ENCODE data around the gene SPATA17. TPM values are rescaled to one million over a fixed set of nuclear protein-coding genes. Genes with fewer than 3 reads are reported as not detected.

SPATA17 gene
- total and polyA plus RNA-seq, 8 donors: 0.12 to 2.3 (median 1.5) TPM; not detected in 3

DNA sequence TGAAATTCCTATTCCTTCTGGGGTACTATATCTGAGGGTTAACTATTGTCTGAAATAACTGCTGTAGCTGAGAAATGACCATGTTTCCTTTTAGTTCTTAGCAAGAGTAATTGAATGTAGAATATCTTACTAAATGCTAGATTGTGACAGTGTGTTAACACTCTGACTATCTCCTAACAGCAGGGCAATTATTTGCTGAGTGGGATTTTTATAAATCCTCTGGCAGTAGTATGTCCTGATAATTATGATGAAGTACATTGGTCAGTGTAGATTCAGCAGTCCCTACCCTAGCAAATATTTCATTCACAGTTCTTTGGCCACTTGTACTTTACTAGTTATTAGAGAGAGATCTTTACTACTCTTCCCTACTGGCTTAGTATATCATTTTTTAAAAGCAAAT lies 138.6 kb downstream of the SPATA17 start:
- intact Hi-C loops (cut with DNase I; ENCODE audit: low total_unique reads): no loop called here

DNA sequence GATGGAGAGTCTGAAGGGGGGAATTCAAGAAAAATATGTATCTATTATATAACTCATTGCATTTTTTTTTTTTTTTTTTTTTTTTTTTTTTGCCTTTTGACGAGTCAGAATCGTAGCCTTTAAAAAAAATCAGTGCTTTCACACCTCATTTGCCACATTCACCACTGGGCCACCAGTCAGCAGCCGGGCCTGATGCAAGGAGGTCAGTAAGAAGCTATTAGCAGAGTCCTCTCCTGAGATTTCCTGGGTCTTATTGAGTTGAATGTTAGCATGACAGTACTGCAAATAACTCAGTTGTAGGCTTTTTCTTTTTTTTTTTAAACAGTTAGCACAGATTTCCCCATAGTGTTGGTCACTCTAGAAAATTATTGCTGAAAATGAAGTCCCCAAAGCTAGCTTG lies 139.8 kb downstream of the SPATA17 start:
- H3K4me1 ChIP-seq: no peaks in the 10 kb centered on the region
- H3K27me3 ChIP-seq: no peaks in the 10 kb centered on the region
- WGBS, 5 donors: 71 to 76% (median 72%) methylated on average over 3 of the region's 3 CpGs
- intact Hi-C loops (cut with DNase I; ENCODE audit: low total_unique reads): no loop called here
- H3K27ac ChIP-seq: no peak overlapping the region
- no peak for DNase-seq
- no peaks in the 10 kb centered on the region for H3K36me3 ChIP-seq
- TF ChIP-seq EP300 (IDR thresholded peaks at IDR 0.05) (no peak), POLR2AphosphoS5 (IDR thresholded peaks at IDR 0.05) (no peak), POLR2A (IDR thresholded peaks at IDR 0.05) (no peak)
- TF ChIP-seq, protein P1, sequence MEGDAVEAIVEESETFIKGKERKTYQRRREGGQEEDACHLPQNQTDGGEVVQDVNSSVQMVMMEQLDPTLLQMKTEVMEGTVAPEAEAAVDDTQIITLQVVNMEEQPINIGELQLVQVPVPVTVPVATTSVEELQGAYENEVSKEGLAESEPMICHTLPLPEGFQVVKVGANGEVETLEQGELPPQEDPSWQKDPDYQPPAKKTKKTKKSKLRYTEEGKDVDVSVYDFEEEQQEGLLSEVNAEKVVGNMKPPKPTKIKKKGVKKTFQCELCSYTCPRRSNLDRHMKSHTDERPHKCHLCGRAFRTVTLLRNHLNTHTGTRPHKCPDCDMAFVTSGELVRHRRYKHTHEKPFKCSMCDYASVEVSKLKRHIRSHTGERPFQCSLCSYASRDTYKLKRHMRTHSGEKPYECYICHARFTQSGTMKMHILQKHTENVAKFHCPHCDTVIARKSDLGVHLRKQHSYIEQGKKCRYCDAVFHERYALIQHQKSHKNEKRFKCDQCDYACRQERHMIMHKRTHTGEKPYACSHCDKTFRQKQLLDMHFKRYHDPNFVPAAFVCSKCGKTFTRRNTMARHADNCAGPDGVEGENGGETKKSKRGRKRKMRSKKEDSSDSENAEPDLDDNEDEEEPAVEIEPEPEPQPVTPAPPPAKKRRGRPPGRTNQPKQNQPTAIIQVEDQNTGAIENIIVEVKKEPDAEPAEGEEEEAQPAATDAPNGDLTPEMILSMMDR (IDR thresholded peaks at IDR 0.05): no peak
- H3K9me3 ChIP-seq: no peaks in the 10 kb centered on the region
- H3K4me3 ChIP-seq: no peak overlapping the region

More for the DNA sequence above, 138.6 kb downstream of the SPATA17 start:
- Histone ChIP-seq H3K4me3 (no peak overlapping the region), H3K4me1 (no peaks in the 10 kb centered on the region), H3K36me3 (no peaks in the 10 kb centered on the region), H3K9me3 (no peaks in the 10 kb centered on the region), H3K27ac (no peak overlapping the region), H3K27me3 (no peaks in the 10 kb centered on the region)
- DNase-seq: no peak
- TF ChIP-seq POLR2AphosphoS5 (IDR thresholded peaks at IDR 0.05) (no peak), EP300 (IDR thresholded peaks at IDR 0.05) (no peak), POLR2A (IDR thresholded peaks at IDR 0.05) (no peak)
- TF ChIP-seq, protein P1 (IDR thresholded peaks at IDR 0.05): no peak

DNA sequence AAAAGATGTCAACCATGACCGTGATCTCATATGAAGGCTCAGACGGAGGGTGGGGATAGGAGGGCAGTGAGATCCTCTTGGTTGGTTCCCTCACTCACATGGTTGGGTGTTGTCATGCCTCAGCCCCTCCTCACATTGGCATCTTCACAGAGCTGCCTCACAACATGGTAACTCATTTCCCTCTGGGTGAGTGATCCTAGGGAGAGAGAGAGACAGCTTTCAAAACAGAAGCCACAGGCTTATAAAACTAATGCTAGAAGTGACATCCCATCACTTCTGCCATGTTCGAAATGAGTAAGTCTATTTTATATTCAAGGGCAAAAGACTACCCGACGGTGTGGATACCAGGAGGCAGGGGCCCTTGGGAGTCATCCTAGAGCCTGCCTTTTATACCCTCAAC lies 145.5 kb downstream of the SPATA17 start:
- H3K9me3 ChIP-seq: no peaks in the 10 kb centered on the region
- TF ChIP-seq POLR2AphosphoS5 (IDR thresholded peaks at IDR 0.05) (no peak), POLR2A (IDR thresholded peaks at IDR 0.05) (no peak), EP300 (IDR thresholded peaks at IDR 0.05) (no peak)
- TF ChIP-seq, protein P1 (IDR thresholded peaks at IDR 0.05): no peak
- no peak overlapping the region for H3K4me3 ChIP-seq
- intact Hi-C loops (cut with DNase I; ENCODE audit: low total_unique reads): no loop called here
- no peaks in the 10 kb centered on the region for H3K4me1 ChIP-seq
- H3K27me3 ChIP-seq: no peaks in the 10 kb centered on the region
- DNase-seq: no peak
- no peaks in the 10 kb centered on the region for H3K36me3 ChIP-seq
- H3K27ac ChIP-seq: no peak overlapping the region
- WGBS, 5 donors: 95 to 98% (median 97%) methylated on average over 5 of the region's 5 CpGs

DNA sequence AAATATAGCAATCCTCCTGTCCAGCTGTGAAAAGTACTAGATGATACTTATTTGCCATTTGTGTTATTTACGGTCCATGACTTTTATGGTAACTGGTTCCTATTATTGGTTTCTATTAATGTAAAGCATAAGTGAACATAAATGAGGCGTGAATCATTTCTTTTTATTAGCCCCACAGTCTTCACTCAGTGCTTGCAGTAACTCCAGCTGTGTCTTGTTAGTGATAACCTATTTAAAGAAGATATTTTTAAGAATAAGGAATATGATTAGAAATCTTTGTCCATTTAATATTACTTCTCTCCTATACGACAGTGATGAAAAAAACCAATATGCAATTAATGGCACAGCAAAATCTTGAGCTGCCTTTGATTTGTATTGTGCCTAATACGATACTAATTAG lies 149.9 kb downstream of the SPATA17 start:
- intact Hi-C loops (cut with DNase I; ENCODE audit: low total_unique reads): no loop called here
- no peaks in the 10 kb centered on the region for H3K4me1 ChIP-seq
- no peaks in the 10 kb centered on the region for H3K27me3 ChIP-seq
- no peaks in the 10 kb centered on the region for H3K9me3 ChIP-seq
- no peak overlapping the region for H3K4me3 ChIP-seq
- H3K36me3 ChIP-seq: no peaks in the 10 kb centered on the region
- WGBS, 5 donors: 82 to 87% (median 86%) methylated on average over 4 of the region's 4 CpGs
- no peak overlapping the region for H3K27ac ChIP-seq
- no peak for TF ChIP-seq EP300 (IDR thresholded peaks at IDR 0.05)
- TF ChIP-seq POLR2A (IDR thresholded peaks at IDR 0.05): no peak
- TF ChIP-seq, protein P1 (IDR thresholded peaks at IDR 0.05): no peak
- TF ChIP-seq POLR2AphosphoS5 (IDR thresholded peaks at IDR 0.05): no peak
- DNase-seq: peak in 1 of 2 donors; percentile 4

Data from stomach (tissue), 9 donors.